Transverse colon (tissue), 4 donors: ENCODE data around the gene USP6NL. TPM values are rescaled to one million over a fixed set of nuclear protein-coding genes. Genes with fewer than 3 reads are reported as not detected.

Experiments used
- DNase-seq: peaks from one replicate; pipeline ENCODE4 v3.0.0-alpha.2; 2019
- H3K27ac ChIP-seq, 4 donors: fragments of 200-600 bp; sonication (generic); 2 replicates each; pipeline ENCODE4 v1.5.1; 2016 to 2018; ENCODE audit warnings: inconsistent platforms in 4 of 4
- H3K27me3 ChIP-seq: fragments of 200-600 bp; sonication (generic); 2 replicates; pipeline ENCODE4 v1.5.1; 2017; ENCODE audit warnings: inconsistent platforms
- H3K36me3 ChIP-seq, 4 donors: fragments of 200-600 bp; sonication (generic); 2 replicates each; pipeline ENCODE4 v1.5.1; 2017 to 2019; ENCODE audit warnings: inconsistent platforms in 4 of 4
- H3K4me1 ChIP-seq, 4 donors: fragments of 200-600 bp; sonication (generic); 2 replicates each; pipeline ENCODE4 v1.5.1; 2017 to 2020; ENCODE audit warnings: inconsistent platforms in 4 of 4
- H3K4me3 ChIP-seq, 4 donors: fragments of 200-600 bp; sonication (generic); 1 replicate in 1 of 4; 2 replicates in 3 of 4; pipeline versions ENCODE4 v1.5.1 to v1.6.1; 2017 to 2019; ENCODE audit warnings: inconsistent platforms in 4 of 4
- H3K9me3 ChIP-seq, 2 donors: fragments of 200-600 bp; sonication (generic); 2 replicates each; pipeline ENCODE4 v1.5.1; 2017 to 2019; ENCODE audit warnings: inconsistent platforms in 2 of 2
- CTCF ChIP-seq, 5 experiments: fragments of 200-600 bp in 3 of 5; fragments of 450-650 bp in 2 of 5; sonication (generic) in 3 of 5; IDR thresholded peaks; 1 replicate in 2 of 5; 2 replicates in 3 of 5; pipeline ENCODE4 v1.5.1; 2016 to 2017; ENCODE audit warnings: antibody characterized with exemption in 5 of 5, inconsistent platforms in 3 of 5, mild to moderate bottlenecking in 2 of 5, moderate library complexity in 1 of 5
- EP300 ChIP-seq: sonication (generic); formaldehyde crosslinking; IDR thresholded peaks from one replicate; pipeline ENCODE4 v1.6.1; 2017; ENCODE audit warnings: antibody characterized with exemption, low read depth
- POLR2A ChIP-seq: fragments of 450-650 bp; IDR thresholded peaks from one replicate; pipeline ENCODE4 v1.6.1; 2016; ENCODE audit warnings: antibody characterized with exemption, mild to moderate bottlenecking, moderate library complexity
- POLR2AphosphoS5 ChIP-seq, 3 donors: sonication (generic); formaldehyde crosslinking; IDR thresholded peaks; one replicate each; pipeline ENCODE4 v1.6.1; 2016; ENCODE audit warnings: antibody characterized with exemption in 3 of 3
- WGBS, 2 donors: methylation state at CpG; one replicate each; pipeline ENCODE4 v1.1.5; 2018; ENCODE audit warnings: low coverage in 1 of 2; 5-methylcytosine and 5-hydroxymethylcytosine counted together
- in situ Hi-C, 4 donors: fragments of 200-750 bp; cut with MboI; loops; one replicate each; pipeline versions ENCODE4 v1.15.0 to v1.15.1; 2017; ENCODE audit warnings: low sequenced_read_pairs in 3 of 4, low pct_ligation_motif_present in 1 of 4, low pct_unique_long_range_greater_than_20kb in 1 of 4
- intact Hi-C: fragments of 100-400 bp; cut with DNase I; formaldehyde crosslinking; loops from one replicate; pipeline ENCODE4 v1.15.1; 2023; ENCODE audit warnings: low total_unique reads
- total RNA-seq, 4 donors: library from RNA; depleted of rRNA; stranded (reverse); fragments of >200 nt; gene quantifications; one replicate each; pipeline ENCODE4 v1.1.0, GENCODE V29; 2016

The USP6NL gene
- total RNA-seq, 4 donors from 2014 or later, result 17.3 to 45.8 (median 26.6) TPM

- Histone ChIP-seq H3K27ac (no peak overlapping the region), H3K9me3 (no peaks in the 10 kb centered on the region), H3K27me3 (no peaks in the 10 kb centered on the region), H3K4me1 (peaks cover 0 to 12% (median 0%) of the 10 kb centered on the region in 4 donors), H3K36me3 (no peaks in the 10 kb centered on the region), H3K4me3 (no peak overlapping the region)
- in situ Hi-C loops (no loop called here), intact Hi-C loops (loop anchor here (10.0 kb wide), 1 partner anchor 1476 kb away; no protein-coding TSS in a partner anchor)
- DNase-seq, result no peak
- WGBS, 2 donors, result 50 to 58% methylated on average over 1 to 2 of the region's 2 CpGs
- TF ChIP-seq POLR2A, result no peak
- no peak for TF ChIP-seq POLR2AphosphoS5 (IDR thresholded peaks at IDR 0.05)
- no peak for TF ChIP-seq EP300
- TF ChIP-seq CTCF (IDR thresholded peaks at IDR 0.05), result no peak
Measured at GRCh38 chr10:11578802-11579255, 32.6 kb downstream of the USP6NL start.

- no peak for TF ChIP-seq EP300
- no peak overlapping the region for H3K27ac ChIP-seq
- peaks cover 0 to 18% (median 2%) of the 10 kb centered on the region in 4 donors for H3K4me1 ChIP-seq
- intact Hi-C loops, result loop anchor here (10.0 kb wide), 1 partner anchor 1479 kb away; no protein-coding TSS in a partner anchor
- H3K36me3 ChIP-seq, result no peaks in the 10 kb centered on the region
- WGBS, 2 donors, result 85 to 94% methylated on average over 2 to 6 of the region's 6 CpGs
- H3K27me3 ChIP-seq, result no peaks in the 10 kb centered on the region
- in situ Hi-C loops, result no loop called here
- H3K9me3 ChIP-seq, result no peaks in the 10 kb centered on the region
- H3K4me3 ChIP-seq, result no peak overlapping the region
- DNase-seq, result no peak
Measured at GRCh38 chr10:11576092-11576809, 35.2 kb downstream of the USP6NL start.

GRCh38 chr10:11573497-11573896 lies 38.0 kb downstream of the USP6NL start:
- in situ Hi-C loops, result no loop called here
- no peak for DNase-seq
- Histone ChIP-seq H3K9me3 (no peaks in the 10 kb centered on the region), H3K4me1 (peaks cover 0 to 18% (median 2%) of the 10 kb centered on the region in 4 donors), H3K4me3 (no peak overlapping the region), H3K27ac (no peak overlapping the region), H3K36me3 (no peaks in the 10 kb centered on the region), H3K27me3 (no peaks in the 10 kb centered on the region)
- TF ChIP-seq EP300 (no peak), POLR2AphosphoS5 (IDR thresholded peaks at IDR 0.05) (no peak), CTCF (IDR thresholded peaks at IDR 0.05) (no peak), POLR2A (no peak)
- 53 to 58% methylated on average over 1 to 3 of the region's 3 CpGs for WGBS, 2 donors
- intact Hi-C loops, result loop anchor here (10.0 kb wide), 1 partner anchor 1481 kb away; no protein-coding TSS in a partner anchor

- DNase-seq, result no peak
- Histone ChIP-seq H3K9me3 (no peaks in the 10 kb centered on the region), H3K27ac (no peak overlapping the region), H3K36me3 (no peaks in the 10 kb centered on the region), H3K27me3 (no peaks in the 10 kb centered on the region), H3K4me3 (no peak overlapping the region), H3K4me1 (peaks cover 0 to 26% (median 8%) of the 10 kb centered on the region in 4 donors)
- in situ Hi-C loops (no loop called here), intact Hi-C loops (loop anchor here (10.0 kb wide), 1 partner anchor 1484 kb away; no protein-coding TSS in a partner anchor)
- no peak for TF ChIP-seq POLR2AphosphoS5 (IDR thresholded peaks at IDR 0.05)
- 92 to 93% methylated on average over 2 to 5 of the region's 5 CpGs for WGBS, 2 donors
Measured at GRCh38 chr10:11570751-11571150, 40.7 kb downstream of the USP6NL start.

- Histone ChIP-seq H3K9me3 (no peaks in the 10 kb centered on the region), H3K27ac (no peak overlapping the region), H3K4me3 (no peak overlapping the region), H3K27me3 (no peaks in the 10 kb centered on the region), H3K4me1 (peaks cover 0 to 20% (median 8%) of the 10 kb centered on the region in 4 donors), H3K36me3 (no peaks in the 10 kb centered on the region)
- TF ChIP-seq POLR2A, result no peak
- no peak for TF ChIP-seq POLR2AphosphoS5 (IDR thresholded peaks at IDR 0.05)
- TF ChIP-seq CTCF (IDR thresholded peaks at IDR 0.05), result no peak
- TF ChIP-seq EP300, result no peak
- WGBS, 2 donors, result 89 to 90% methylated on average over 5 to 6 of the region's 6 CpGs
- intact Hi-C loops (no loop called here), in situ Hi-C loops (no loop called here)
- no peak for DNase-seq
Measured at GRCh38 chr10:11569471-11569870, 42.0 kb downstream of the USP6NL start.
